HepG2 (cell line): ENCODE results near the gene ATRN. TPM values are rescaled to one million over a fixed set of nuclear protein-coding genes. Genes with fewer than 3 reads are reported as not detected.

Experiments used
- ATAC-seq: fragments of 200-7000 bp; cut with Tn5 transposase; 3 replicates; pipeline ENCODE4 v1.9.1; 2020; ENCODE audit warnings: mild to moderate bottlenecking, moderate library complexity
- BruUV-seq: library from RNA; stranded (reverse); fragments of 400-500 nt; replicated peaks from 2 replicates; lab custom pipeline; 2021; lab: Mats Ljungman, UMichigan
- CTCF ChIA-PET: fragments of 300-600 bp; formaldehyde crosslinking; extraction: SDS; loops from one replicate; lab custom pipeline; 2021; ENCODE audit warnings: low total read pairs, inconsistent platforms, low intra/inter-chr PET ratio; lab: Yijun Ruan, JAX
- POLR2A ChIA-PET: fragments of 350-600 bp; sonication (Branson Sonifier 250); formaldehyde crosslinking; loops from one replicate; lab custom pipeline; 2020; ENCODE audit warnings: antibody characterized with exemption, inconsistent platforms; lab: Yijun Ruan, JAX
- DNase-seq: peaks from one replicate; pipeline ENCODE4 v3.0.0-alpha.2; 2015; ENCODE audit warnings: low spot score
- FAIRE-seq: peaks from 3 replicates; lab custom pipeline; 2011; peaks lifted over from hg19 to GRCh38; lab: Jason Lieb, UNC
- H2AFZ ChIP-seq: one replicate; pipeline ENCODE4 v1.6.1; 2011; ENCODE audit warnings: low read length, inconsistent platforms
- H3K27ac ChIP-seq: fragments of 300-600 bp; 3 replicates; pipeline ENCODE4 v1.8.0; 2011; ENCODE audit warnings: mixed run types, mild to moderate bottlenecking, mixed read lengths, low read length, inconsistent platforms; ENCODE audit not compliant: insufficient read depth; ENCODE audit errors: extremely low read length
- H3K27me3 ChIP-seq, 2 experiments: fragments of 200-600 bp in 1 of 2; 2 replicates in 1 of 2; 3 replicates in 1 of 2; pipeline versions ENCODE4 v1.6.0 to v1.8.0; 2011; ENCODE audit warnings: low read length in 2 of 2, mild to moderate bottlenecking in 2 of 2, moderate library complexity in 2 of 2, inconsistent platforms in 1 of 2; ENCODE audit not compliant: insufficient read depth in 2 of 2, control insufficient read depth in 1 of 2
- H3K36me3 ChIP-seq, 2 experiments: fragments of 200-600 bp in 1 of 2; replicated peaks in 1 of 2; 2 replicates in 1 of 2; 3 replicates in 1 of 2; pipeline versions ENCODE4 v1.5.1 to v1.8.0; 2011; ENCODE audit warnings: low read length in 2 of 2, inconsistent platforms in 1 of 2; ENCODE audit not compliant: insufficient read depth in 2 of 2, control insufficient read depth in 1 of 2
- H3K4me1 ChIP-seq: 2 replicates; pipeline ENCODE4 v1.5.1; 2012; ENCODE audit warnings: low read length, inconsistent platforms; ENCODE audit not compliant: insufficient read depth
- H3K4me2 ChIP-seq: 2 replicates; pipeline ENCODE4 v1.6.0; 2011; ENCODE audit warnings: low read depth, low read length, inconsistent platforms
- H3K4me3 ChIP-seq, 3 experiments: fragments of 200-600 bp in 1 of 3; sonication (generic), shearing (Covaris generic) in 1 of 3; replicated peaks in 1 of 3; 2 replicates each; pipeline ENCODE4 v1.5.1; 2011 to 2016; ENCODE audit warnings: low read length in 3 of 3, inconsistent platforms in 2 of 3, low read depth in 2 of 3, mild to moderate bottlenecking in 2 of 3, control low read depth in 1 of 3, mixed read lengths in 1 of 3; ENCODE audit not compliant: insufficient read depth in 1 of 3
- H3K79me2 ChIP-seq: one replicate; pipeline ENCODE4 v1.6.1; 2011; ENCODE audit warnings: low read length, inconsistent platforms; ENCODE audit not compliant: insufficient read depth
- H3K9ac ChIP-seq: 2 replicates; pipeline ENCODE4 v1.6.0; 2011; ENCODE audit warnings: mild to moderate bottlenecking, low read depth, low read length, inconsistent platforms; ENCODE audit not compliant: insufficient read depth
- H3K9me3 ChIP-seq: 2 replicates; pipeline ENCODE4 v1.5.1; 2012; ENCODE audit warnings: mild to moderate bottlenecking, low read length
- H4K20me1 ChIP-seq: 2 replicates; pipeline ENCODE4 v1.6.0; 2011; ENCODE audit warnings: inconsistent platforms, mild to moderate bottlenecking, low read length, moderate library complexity; ENCODE audit not compliant: insufficient read depth
- ATRX ChIP-seq: sonication (generic); formaldehyde crosslinking; IDR thresholded peaks from 2 replicates; pipeline ENCODE4 v1.4.0; 2020; ENCODE audit warnings: missing genetic modification reagents, borderline replicate concordance
- CHD2 ChIP-seq: IDR thresholded peaks from 2 replicates; pipeline ENCODE4 v1.6.1; 2011; ENCODE audit warnings: low read depth, low read length, improper control_type of control experiment
- HNRNPL ChIP-seq: fragments of 200-400 bp; formaldehyde crosslinking; IDR thresholded peaks from 2 replicates; pipeline ENCODE4 v1.6.1; 2017; ENCODE audit warnings: mild to moderate bottlenecking, low read depth, low read length
- MED8 ChIP-seq: sonication (generic); formaldehyde crosslinking; IDR thresholded peaks from 2 replicates; pipeline ENCODE4 v1.8.1; 2023; ENCODE audit warnings: mild to moderate bottlenecking, missing genetic modification reagents; ENCODE audit not compliant: insufficient replicate concordance
- NBN ChIP-seq: fragments of 450-650 bp; conservative IDR thresholded peaks from 2 replicates; pipeline ENCODE4 v1.6.1; 2017
- PAF1 ChIP-seq: IDR thresholded peaks from 2 replicates; pipeline ENCODE4 v1.6.1; 2016; ENCODE audit warnings: missing genetic modification reagents, missing compliant biosample characterization
- RFXAP ChIP-seq: sonication (generic); formaldehyde crosslinking; IDR thresholded peaks from 2 replicates; pipeline ENCODE4 v1.4.0; 2020; ENCODE audit warnings: missing genetic modification reagents, borderline replicate concordance
- SIX4 ChIP-seq: sonication (generic); formaldehyde crosslinking; IDR thresholded peaks from 2 replicates; pipeline ENCODE4 v1.4.0; 2020; ENCODE audit warnings: missing genetic modification reagents
- THAP7 ChIP-seq: sonication (generic); formaldehyde crosslinking; IDR thresholded peaks from 2 replicates; pipeline ENCODE4 v1.8.1; 2023; ENCODE audit warnings: mild to moderate bottlenecking, missing genetic modification reagents
- ZFX ChIP-seq: sonication (generic); formaldehyde crosslinking; IDR thresholded peaks from 2 replicates; pipeline ENCODE4 v1.4.0; 2020; ENCODE audit warnings: mild to moderate bottlenecking, low read depth, missing genetic modification reagents, moderate library complexity
- ZIK1 ChIP-seq: sonication (generic); formaldehyde crosslinking; IDR thresholded peaks from 2 replicates; pipeline ENCODE4 v1.5.0; 2020; ENCODE audit warnings: mild to moderate bottlenecking, low read depth, missing genetic modification reagents, borderline replicate concordance
- ZNF253 ChIP-seq: sonication (generic); formaldehyde crosslinking; IDR thresholded peaks from 2 replicates; pipeline ENCODE4 v1.8.0; 2022; ENCODE audit warnings: mild to moderate bottlenecking, missing genetic modification reagents, borderline replicate concordance
- ZNF577 ChIP-seq: sonication (generic); formaldehyde crosslinking; IDR thresholded peaks from 2 replicates; pipeline ENCODE4 v1.4.0; 2020; ENCODE audit warnings: mild to moderate bottlenecking, low read depth, missing genetic modification reagents, borderline replicate concordance
- ZNF580 ChIP-seq: IDR thresholded peaks from 2 replicates; pipeline ENCODE4 v1.6.1; 2016; ENCODE audit warnings: low read depth, borderline replicate concordance
- ZNF607 ChIP-seq: sonication (generic); formaldehyde crosslinking; IDR thresholded peaks from 2 replicates; pipeline ENCODE4 v1.5.1; 2020; ENCODE audit warnings: missing genetic modification reagents, mild to moderate bottlenecking, borderline replicate concordance
- ZNF674 ChIP-seq: sonication (generic); formaldehyde crosslinking; IDR thresholded peaks from 2 replicates; pipeline ENCODE4 v1.5.0; 2020; ENCODE audit warnings: low read depth, mild to moderate bottlenecking, missing genetic modification reagents
- ZNF776 ChIP-seq: sonication (generic); formaldehyde crosslinking; IDR thresholded peaks from 2 replicates; pipeline ENCODE4 v1.4.0; 2020; ENCODE audit warnings: mild to moderate bottlenecking, missing genetic modification reagents
- WGBS: methylation state at CpG from one replicate; pipeline ENCODE4 v1.1.6; 2017; ENCODE audit warnings: low lambda C conversion rate; 5-methylcytosine and 5-hydroxymethylcytosine counted together
- in situ Hi-C: cut with HindIII; loops from 2 replicates; pipeline ENCODE4 v1.10.0; 2017; ENCODE audit warnings: low pct_unique_long_range_greater_than_20kb; ENCODE audit not compliant: extremely low pct_ligation_motif_present
- intact Hi-C: fragments of 100-400 bp; cut with micrococcal nuclease; formaldehyde crosslinking; loops from one replicate; pipeline ENCODE4 v1.10.0; 2022; ENCODE audit not compliant: unreplicated experiment
- polyA plus RNA-seq, 8 experiments: library from polyadenylated mRNA; depleted of rRNA in 3 of 8; stranded (reverse) in 7 of 8; unstranded in 1 of 8; fragments of >200 nt; fragmentation: Illumina TruSeq in 4 of 8; extraction: Trizol in 4 of 8; gene quantifications; 2 replicates each; pipeline versions ENCODE4 v1.2.1 to v1.2.3, GENCODE V29; 2011 to 2016; ENCODE audit warnings: low read depth in 4 of 8, missing spikeins in 1 of 8, mixed read lengths in 1 of 8; ENCODE audit not compliant: insufficient read depth in 1 of 8
- total RNA-seq, 5 experiments: library from RNA; depleted of rRNA; stranded (reverse); fragments of >200 nt; fragmentation: Illumina TruSeq; extraction: Trizol; gene quantifications; 2 replicates each; pipeline ENCODE4 v1.2.3, GENCODE V29; 2016; ENCODE audit warnings: low read depth in 1 of 5

Gene ATRN
- total and polyA plus RNA-seq, 2 of the 13 experiments (the other 11 are each of a cell fraction or from before 2014, with no cell fraction given), result 44.2 to 81.1 TPM

GRCh38 chr20:3628502-3629314, 157.9 kb downstream of the ATRN start (continued):
- TF ChIP-seq SIX4 (CRISPR knock-in tag), result 0 out of 2 replicates have a peak, but pooled peaks have one; percentile 36

GRCh38 chr20:3629893-3630292, 159.1 kb downstream of the ATRN start:
- intact Hi-C loops, result no loop called here
- Histone ChIP-seq H3K27me3 (no peaks in the 10 kb centered on the region), H3K4me2 (no peak overlapping the region), H3K4me3 (no peak overlapping the region), H3K4me1 (peaks cover 38% of the 10 kb centered on the region), H3K27ac (no peak overlapping the region), H3K9me3 (no peaks in the 10 kb centered on the region), H2AFZ (no peak overlapping the region), H3K79me2 (no peaks in the 10 kb centered on the region), H3K36me3 (peaks cover 13 to 19% of the 10 kb centered on the region in 2 experiments; a peak in 4 of 5 replicates), H3K9ac (no peak overlapping the region), H4K20me1 (peaks cover 5% of the 10 kb centered on the region)
- BruUV-seq, result no TSS peak
- ATAC-seq (no peak), FAIRE-seq (no peak), DNase-seq (no peak)
- TF ChIP-seq NBN, result no peak
- TF ChIP-seq ZNF253 (CRISPR knock-in tag), result no peak
- no peak for TF ChIP-seq RFXAP (CRISPR knock-in tag)
- no peak for TF ChIP-seq ATRX (CRISPR knock-in tag)
- in situ Hi-C loops, result no loop called here
- POLR2A ChIA-PET, result no interaction called here
- WGBS, result 88% methylated on average over 2 of the region's 2 CpGs
- CTCF ChIA-PET, result no interaction called here

- Histone ChIP-seq H3K4me2 (no peak overlapping the region), H3K36me3 (peaks cover 13 to 15% of the 10 kb centered on the region in 2 experiments; a peak in 4 of 5 replicates), H3K27me3 (no peaks in the 10 kb centered on the region), H3K79me2 (no peaks in the 10 kb centered on the region), H3K9me3 (no peaks in the 10 kb centered on the region), H3K27ac (no peak overlapping the region), H4K20me1 (peaks cover 5% of the 10 kb centered on the region), H3K4me1 (peaks cover 38% of the 10 kb centered on the region), H3K4me3 (no peak overlapping the region), H3K9ac (no peak overlapping the region), H2AFZ (no peak overlapping the region)
- FAIRE-seq, result no peak
- in situ Hi-C loops, result no loop called here
- no peak for ATAC-seq
- 99% methylated on average over 8 of the region's 8 CpGs for WGBS
- ChIA-PET POLR2A (no interaction called here), CTCF (no interaction called here)
- BruUV-seq, result no TSS peak
- DNase-seq, result no peak
- intact Hi-C loops, result no loop called here
- TF ChIP-seq ZIK1 (CRISPR knock-in tag), result no peak
- TF ChIP-seq ZNF674 (CRISPR knock-in tag), result no peak
- TF ChIP-seq PAF1 (CRISPR knock-in tag), result no peak
- TF ChIP-seq CHD2, result no peak
- TF ChIP-seq ZNF577 (CRISPR knock-in tag), result no peak
- TF ChIP-seq MED8 (CRISPR knock-in tag), result no peak
- TF ChIP-seq ZNF580 (CRISPR knock-in tag), result no peak
- no peak for TF ChIP-seq ZNF607 (CRISPR knock-in tag)
- no peak for TF ChIP-seq ZNF776 (CRISPR knock-in tag)
- TF ChIP-seq HNRNPL, result no peak
- TF ChIP-seq NBN, result no peak
- no peak for TF ChIP-seq THAP7
- TF ChIP-seq ZFX (CRISPR knock-in tag), result no peak
Observed at GRCh38 chr20:3630429-3630828, 159.6 kb downstream of the ATRN start.
